Erythroblast (primary cell): ENCODE measurements around the gene LSM14A.
"Not testable (repeated sequence)": the region's sequence is repeated elsewhere in the genome, so short reads cannot be mapped to it uniquely, and the experiment has no call there.

Experiments used
- DNase-seq, 2 experiments: peaks; one replicate each; lab custom pipeline; 2025; lab: John Stamatoyannopoulos, UW
- GATA1 ChIP-seq: IDR thresholded peaks from 2 replicates; pipeline ENCODE4 v1.6.1; 2011; ENCODE audit warnings: low read depth, mild to moderate bottlenecking, control low read depth, low read length, moderate library complexity
- POLR2A ChIP-seq: IDR thresholded peaks from 2 replicates; pipeline ENCODE4 v1.6.1; 2011; ENCODE audit warnings: mild to moderate bottlenecking, low read length

The LSM14A gene

DNA sequence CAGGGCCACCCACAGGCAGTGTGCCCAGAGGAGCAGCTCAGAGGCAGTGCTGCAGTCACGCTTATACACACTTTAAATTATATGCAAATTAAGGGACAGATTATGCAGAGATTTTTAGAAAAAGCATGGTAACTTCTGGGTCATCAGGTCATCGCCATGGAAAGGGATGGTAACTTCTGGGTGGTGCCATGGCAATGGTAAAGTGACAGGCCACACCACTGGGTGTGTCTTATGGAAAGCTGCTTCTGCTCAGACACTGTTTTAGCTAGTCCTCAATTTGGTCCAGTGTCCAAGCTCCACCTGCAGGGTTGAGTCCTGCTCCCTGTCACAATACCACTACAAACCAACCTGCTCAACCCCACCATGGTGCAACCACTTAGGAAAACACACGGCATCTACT is 29.9 kb upstream of the LSM14A start:
- DNase-seq = no peak
- TF ChIP-seq POLR2A = no peak
- TF ChIP-seq GATA1 = no peak

DNA sequence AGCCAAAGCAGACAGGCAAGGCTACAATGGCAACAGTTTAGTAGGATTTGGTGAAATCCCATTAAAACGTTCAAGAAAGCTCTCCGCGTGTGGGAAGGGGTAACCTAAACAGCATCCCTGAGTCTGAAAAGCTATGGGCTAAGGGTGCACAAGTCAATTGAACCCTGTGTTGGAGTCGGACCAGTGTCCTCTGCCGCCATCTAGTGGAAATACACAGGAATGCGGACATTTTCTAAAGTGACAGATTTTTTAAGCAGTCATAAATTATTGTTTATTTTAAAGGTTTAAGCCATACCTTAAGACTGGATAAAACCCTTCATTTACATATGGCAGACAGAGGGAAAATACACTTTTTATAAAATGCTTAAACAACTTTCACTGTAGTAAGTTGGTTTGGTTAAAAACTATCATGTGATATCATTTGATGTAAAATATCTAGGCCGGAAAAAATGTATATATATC is 26.5 kb upstream of the LSM14A start:
- no peak for TF ChIP-seq GATA1
- TF ChIP-seq POLR2A = no peak
- DNase-seq = peak; percentile 60 to 80

DNA sequence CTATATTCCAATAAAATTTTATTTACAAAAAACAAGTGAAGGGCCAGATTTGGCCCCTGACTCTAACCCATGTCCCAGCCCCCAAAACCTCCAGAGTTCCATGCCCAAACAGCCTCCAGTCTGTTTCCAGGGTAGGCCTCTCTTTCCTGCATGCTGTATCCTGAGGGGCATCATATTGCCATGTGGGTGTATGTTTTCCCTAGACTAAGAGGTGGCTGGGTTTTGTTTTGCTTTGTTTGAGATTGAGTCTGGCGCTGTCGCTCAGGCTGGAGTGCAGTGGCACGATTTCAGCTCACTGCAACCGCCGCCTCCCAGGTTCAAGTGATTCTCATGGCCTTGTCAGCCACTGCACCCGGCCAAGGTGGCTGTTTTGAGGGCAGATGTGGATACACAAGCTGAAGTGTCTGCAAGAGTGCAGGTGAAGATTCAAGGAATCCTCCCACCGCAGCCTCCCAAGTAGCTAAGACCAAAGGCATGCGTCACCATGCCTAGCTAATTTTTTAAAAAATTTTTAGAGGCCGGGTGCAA is 23.6 kb upstream of the LSM14A start:
- DNase-seq = no peak
- TF ChIP-seq GATA1 = no peak
- TF ChIP-seq POLR2A = no peak

DNA sequence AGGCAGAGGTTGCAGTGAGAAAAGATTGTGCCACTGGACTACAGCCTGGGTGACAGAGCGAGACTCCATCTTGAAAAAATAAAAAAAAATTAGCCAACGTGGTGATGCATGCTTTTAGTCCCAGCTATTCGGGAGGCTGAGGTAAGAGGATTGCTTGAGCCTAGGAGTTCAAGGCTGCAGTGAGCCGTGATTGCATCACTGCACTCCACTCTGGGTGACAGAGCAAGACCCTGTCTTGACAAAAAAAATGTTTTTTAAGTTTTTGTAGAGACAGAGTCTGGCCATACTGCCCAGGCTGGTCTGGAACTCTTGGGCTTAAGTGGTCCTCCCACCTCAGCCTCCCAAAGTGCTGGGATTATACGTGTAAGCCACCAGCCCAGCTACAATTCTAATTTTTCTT is 22.4 kb upstream of the LSM14A start:
- TF ChIP-seq GATA1 (no peak), POLR2A (no peak)
- DNase-seq = no peak

DNA sequence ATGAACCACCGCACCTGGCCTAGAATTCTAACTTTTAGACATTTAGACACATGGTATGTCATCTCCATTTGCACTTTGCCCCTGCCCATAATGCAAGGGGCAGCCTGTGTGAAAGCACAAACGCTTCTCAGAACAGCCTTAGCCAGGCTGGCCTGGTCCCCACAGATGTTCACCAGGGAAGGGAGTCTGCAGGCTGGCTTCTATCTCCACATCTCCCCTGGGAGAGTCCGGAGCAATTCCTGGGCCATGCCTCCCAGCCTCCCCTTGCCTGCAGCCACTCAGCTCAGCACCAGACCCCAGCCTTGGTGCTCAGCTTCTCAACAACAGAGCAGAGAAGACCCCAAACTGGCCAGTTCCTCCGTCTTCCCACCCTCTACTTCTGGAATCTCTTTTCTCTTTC is 21.7 kb upstream of the LSM14A start:
- TF ChIP-seq POLR2A (no peak), GATA1 (no peak)
- DNase-seq = no peak

DNA sequence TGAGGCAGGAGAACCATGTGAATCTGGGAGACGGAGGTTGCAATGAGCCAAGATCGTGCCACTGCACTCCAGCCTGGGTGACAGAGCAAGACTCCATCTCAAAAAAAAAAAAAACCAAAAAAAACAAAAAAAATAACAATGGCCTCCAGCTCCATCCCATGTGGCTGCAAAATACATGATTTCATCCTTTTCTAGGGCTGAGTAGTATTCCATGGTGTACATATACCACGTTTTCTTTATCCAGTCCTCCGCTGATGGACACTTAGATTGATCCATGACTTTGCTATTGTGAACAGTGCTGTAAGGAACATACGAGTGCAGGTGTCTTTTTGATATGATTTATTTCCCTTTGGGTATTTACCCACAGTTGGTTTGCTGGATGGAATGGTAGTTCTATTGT is 20.9 kb upstream of the LSM14A start:
- DNase-seq = no peak
- TF ChIP-seq POLR2A = no peak
- no peak for TF ChIP-seq GATA1

DNA sequence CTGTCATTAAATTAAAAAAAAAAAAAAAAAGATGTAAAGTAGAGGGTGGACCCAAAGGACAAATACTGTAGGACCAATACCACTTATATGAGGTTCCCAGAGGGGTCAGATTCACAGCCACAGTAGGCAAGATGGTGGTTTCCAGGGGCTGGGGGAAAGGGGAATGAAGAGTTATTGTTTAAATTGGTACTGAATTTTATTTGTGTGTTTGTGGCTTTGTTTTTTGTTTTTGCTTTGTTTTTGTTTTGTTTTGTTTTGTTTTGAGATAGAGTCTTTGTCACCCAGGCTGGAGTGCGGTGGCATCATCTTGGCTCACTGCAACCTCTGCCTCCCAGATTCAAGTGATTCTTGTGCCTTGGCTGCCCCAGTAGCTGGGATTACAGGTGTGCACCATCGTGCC is 17.9 kb upstream of the LSM14A start:
- no peak for TF ChIP-seq GATA1
- no peak for DNase-seq

DNA sequence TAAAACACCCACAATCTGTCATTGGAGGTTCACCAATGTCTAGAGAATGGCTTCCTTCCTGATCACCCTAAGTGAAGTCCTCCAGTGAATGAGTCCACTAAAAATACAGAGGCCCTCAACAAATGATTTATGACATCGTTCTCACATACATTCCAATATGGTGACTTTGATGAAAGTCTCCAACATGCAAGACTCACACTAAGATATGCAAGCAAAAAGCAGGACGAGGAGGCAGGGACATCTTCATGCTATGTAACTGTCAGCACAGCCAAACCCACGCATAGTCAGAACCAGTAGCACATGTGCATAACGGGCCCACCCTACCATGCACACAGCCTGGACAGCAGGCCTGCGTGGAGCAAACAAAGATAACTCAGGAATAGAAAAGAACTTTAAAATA is 16.6 kb upstream of the LSM14A start:
- TF ChIP-seq POLR2A (no peak), GATA1 (no peak)
- DNase-seq = no peak

DNA sequence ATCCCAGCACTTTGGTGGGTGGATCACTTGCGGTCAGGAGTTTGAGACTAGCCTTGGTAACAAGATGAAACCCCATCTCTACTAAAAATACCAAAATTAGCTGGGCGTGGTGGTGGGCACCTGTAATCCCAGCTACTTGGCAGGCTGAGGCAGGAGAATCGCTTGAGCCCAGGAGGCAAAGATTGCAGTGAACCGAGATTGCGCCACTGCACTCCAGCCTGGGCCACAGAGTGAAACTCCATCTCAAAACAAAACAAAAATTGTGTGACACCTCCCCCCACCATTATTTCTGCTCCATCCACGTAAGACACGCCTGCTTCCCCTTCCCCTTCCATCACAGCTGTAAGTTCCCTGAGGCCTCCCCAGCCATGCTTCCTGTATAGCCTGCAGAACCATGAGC is 13.3 kb upstream of the LSM14A start:
- DNase-seq = not testable (repeated sequence)

DNA sequence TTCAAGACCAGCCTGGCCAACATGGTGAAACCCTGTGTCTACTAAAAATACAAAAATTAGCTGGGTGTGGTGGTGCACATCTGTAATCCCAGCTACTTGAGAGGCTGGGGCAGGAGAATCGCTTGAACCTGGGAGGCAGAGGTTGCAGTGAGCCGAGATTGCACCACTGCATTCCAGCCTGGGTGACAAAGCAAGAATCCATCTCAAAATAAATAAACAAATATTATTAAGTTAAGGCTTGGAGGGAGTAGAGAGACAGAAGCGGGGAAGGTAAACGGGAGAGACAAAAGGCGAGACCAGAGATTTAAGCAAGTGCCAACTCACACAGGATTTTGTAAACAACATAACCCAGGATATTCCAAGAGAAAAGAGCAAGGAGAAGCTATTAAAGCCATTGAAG is 12.8 kb upstream of the LSM14A start:
- not testable (repeated sequence) for DNase-seq

DNA sequence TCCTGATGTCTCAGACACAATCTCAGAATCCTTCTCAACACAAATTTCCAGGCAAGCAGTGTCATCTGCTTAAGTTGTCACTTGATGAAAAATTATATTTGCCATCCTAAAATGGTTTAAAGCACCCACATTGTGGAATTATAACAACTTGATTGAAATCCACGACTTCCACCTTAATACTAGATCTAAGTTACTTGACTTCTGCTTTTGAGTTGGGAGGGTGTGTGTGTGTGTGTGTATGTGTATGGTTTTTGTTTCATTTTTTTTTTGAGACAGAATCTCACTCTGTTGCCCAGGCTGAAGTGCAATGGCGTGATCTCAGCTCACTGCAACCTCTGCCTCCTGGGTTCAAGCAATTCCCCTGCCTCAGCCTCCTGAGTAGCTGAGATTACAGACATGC is 10.4 kb upstream of the LSM14A start:
- not testable (repeated sequence) for DNase-seq

DNA sequence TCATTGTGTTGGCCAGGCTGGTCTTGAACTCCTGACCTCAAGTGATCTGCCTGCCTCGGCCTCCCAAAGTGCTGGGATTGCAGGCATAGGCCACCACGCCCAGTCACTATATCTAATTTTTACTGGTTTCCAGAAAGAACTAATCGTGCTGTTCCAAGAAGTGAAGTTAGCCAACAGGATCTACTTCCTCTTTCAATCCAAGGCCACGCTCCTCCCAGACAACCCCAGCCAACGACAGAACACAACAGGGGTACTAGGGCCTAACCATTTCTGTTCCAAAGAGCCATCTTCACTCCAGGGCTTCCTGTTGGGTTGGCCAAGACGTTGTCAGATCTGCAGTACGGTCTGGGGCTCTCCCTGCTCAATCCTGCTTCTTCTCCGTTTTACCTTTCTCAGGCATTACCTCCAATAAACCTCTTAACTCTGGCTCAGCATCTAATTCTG is 7.0 kb upstream of the LSM14A start:
- DNase-seq = no peak
- TF ChIP-seq GATA1 = no peak
- no peak for TF ChIP-seq POLR2A

DNA sequence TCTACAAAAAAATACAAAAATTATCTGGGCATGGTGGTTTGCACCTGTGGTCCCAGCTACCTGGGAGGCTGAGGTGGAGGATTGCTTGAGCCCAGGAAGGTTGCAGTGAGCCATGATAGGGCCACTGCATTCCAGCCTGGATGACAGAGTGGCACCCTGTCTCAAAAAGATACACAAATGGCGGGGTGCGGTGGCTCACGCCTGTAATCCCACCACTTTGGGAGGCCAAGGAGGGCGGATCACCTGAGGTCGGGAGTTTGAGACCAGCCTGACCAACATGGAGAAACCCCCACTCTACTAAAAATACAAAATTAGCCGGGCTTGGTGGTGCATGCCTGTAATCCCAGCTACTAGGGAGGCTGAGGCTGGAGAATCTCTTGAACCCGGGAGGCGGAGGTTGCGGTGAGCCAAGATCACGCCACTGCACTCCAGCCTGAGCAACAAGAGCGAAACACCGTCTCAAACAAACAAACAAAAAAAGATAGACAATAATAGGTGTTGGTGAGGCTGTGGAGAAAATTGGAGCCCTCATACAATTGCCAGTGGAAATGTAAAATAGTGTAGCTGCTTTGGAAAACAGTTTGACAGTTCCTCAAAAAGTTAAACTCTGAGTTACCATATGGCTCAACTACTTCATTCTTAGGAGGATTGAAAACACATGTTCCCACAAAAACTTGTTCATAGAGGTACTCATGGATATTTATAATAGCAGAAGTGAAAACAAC is 2.7 kb upstream of the LSM14A start:
- DNase-seq = not testable (repeated sequence)

DNA sequence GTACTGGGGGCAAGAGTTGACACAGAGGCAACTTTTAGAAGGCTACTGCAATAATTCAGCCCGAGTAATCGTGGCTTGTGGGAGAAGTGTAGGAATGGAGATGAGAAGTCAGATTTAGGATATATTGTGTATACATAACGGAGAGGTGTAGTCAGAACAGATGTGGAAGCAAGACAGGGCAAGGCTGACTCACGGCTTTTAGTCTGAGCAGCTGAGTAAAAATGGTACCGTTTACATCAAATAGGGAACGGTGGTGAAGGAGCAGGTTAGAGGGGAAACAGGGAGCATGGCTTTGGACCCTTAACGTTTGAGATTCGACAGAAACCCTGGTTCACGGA is 796 bp upstream of the LSM14A start:
- TF ChIP-seq GATA1 (no peak), POLR2A (no peak)
- DNase-seq = no peak

DNA sequence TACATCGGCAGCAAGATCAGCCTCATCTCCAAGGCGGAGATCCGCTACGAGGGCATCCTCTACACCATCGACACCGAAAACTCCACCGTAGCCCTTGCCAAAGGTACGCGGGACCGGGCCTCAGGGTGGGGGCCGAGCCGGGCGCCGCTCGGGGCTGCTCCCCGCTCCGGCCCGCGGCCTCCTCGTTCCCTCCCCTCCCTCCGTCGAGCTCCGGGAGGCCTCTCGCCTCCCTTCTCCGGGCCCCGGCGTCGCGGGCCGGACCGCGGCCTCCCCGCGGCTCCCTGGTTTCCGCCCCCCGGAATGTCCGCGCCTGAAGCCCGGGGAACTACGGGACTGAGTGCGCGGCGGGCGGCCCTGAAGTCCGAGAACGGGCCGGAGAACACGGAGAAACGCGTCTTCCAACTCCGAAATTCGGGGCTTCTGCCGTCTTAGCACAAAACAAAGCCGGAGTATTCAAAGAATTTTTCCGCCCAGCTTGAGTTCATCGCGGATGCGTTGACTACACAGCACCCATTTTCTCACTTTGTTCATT is 423 bp downstream of the LSM14A start:
- DNase-seq = peak in 1 of 2 experiments; percentile 68
- TF ChIP-seq GATA1 (no peak), POLR2A (no peak)
